Sigmoid colon (tissue), 3 donors: Measurements from ENCODE around the gene GET3.

Experiments used
- CTCF ChIP-seq, 4 experiments: fragments of 450-650 bp in 3 of 4; fragments of 200-600 bp in 1 of 4; IDR thresholded peaks; one replicate each; pipeline ENCODE4 v1.5.1; 2016 to 2019; ENCODE audit warnings: antibody characterized with exemption in 4 of 4, mild to moderate bottlenecking in 3 of 4, moderate library complexity in 2 of 4
- POLR2A ChIP-seq, 2 donors: fragments of 450-650 bp; IDR thresholded peaks; one replicate each; pipeline ENCODE4 v1.6.1; 2016; ENCODE audit warnings: antibody characterized with exemption in 2 of 2, mild to moderate bottlenecking in 2 of 2, moderate library complexity in 2 of 2

GRCh38 chr19:12773571-12773970, 36.3 kb downstream of the GET3 start:
- TF ChIP-seq CTCF (IDR thresholded peaks at IDR 0.05): no peak
- no peak for TF ChIP-seq POLR2A (IDR thresholded peaks at IDR 0.05)
